ENCODE data around the gene SLC1A3.

DNA sequence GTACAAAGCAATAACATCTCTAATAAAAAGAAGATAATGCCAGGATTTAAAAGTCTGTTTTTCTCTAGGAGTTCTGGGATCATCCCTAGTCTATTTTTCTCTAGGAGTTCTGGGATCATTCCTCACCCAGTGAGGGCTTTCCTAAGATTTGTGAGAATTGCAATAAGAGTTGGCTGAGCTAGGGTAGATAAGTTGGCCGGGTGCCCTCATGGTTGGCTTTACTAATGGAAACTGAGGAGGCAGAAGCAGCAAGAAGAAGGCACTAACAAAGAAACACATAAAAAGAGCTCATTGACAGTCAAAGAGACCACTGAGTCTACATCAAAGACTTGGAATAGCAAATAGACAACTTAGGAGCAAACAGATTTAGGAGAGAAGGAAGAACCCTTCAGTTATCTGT lies 4.2 kb downstream of the SLC1A3 start:
- TF ChIP-seq RCOR1 (IDR thresholded peaks at IDR 0.05; ENCODE audit: insufficient replicate concordance, low read length) (no peak), RFX5 (IDR thresholded peaks at IDR 0.05; ENCODE audit: low read depth, low read length) (no peak), POLR2A (IDR thresholded peaks at IDR 0.05; ENCODE audit: low read depth, low read length) (no peak), RAD21 (IDR thresholded peaks at IDR 0.05; ENCODE audit: low read length) (no peak), MXI1 (IDR thresholded peaks at IDR 0.05; ENCODE audit: borderline replicate concordance, low read depth, low read length) (no peak)
- TF ChIP-seq, protein P1, sequence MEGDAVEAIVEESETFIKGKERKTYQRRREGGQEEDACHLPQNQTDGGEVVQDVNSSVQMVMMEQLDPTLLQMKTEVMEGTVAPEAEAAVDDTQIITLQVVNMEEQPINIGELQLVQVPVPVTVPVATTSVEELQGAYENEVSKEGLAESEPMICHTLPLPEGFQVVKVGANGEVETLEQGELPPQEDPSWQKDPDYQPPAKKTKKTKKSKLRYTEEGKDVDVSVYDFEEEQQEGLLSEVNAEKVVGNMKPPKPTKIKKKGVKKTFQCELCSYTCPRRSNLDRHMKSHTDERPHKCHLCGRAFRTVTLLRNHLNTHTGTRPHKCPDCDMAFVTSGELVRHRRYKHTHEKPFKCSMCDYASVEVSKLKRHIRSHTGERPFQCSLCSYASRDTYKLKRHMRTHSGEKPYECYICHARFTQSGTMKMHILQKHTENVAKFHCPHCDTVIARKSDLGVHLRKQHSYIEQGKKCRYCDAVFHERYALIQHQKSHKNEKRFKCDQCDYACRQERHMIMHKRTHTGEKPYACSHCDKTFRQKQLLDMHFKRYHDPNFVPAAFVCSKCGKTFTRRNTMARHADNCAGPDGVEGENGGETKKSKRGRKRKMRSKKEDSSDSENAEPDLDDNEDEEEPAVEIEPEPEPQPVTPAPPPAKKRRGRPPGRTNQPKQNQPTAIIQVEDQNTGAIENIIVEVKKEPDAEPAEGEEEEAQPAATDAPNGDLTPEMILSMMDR (conservative IDR thresholded peaks at IDR 0.05; ENCODE audit: low read depth, low read length): no peak
- TF ChIP-seq, protein P2, sequence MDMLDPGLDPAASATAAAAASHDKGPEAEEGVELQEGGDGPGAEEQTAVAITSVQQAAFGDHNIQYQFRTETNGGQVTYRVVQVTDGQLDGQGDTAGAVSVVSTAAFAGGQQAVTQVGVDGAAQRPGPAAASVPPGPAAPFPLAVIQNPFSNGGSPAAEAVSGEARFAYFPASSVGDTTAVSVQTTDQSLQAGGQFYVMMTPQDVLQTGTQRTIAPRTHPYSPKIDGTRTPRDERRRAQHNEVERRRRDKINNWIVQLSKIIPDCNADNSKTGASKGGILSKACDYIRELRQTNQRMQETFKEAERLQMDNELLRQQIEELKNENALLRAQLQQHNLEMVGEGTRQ (IDR thresholded peaks at IDR 0.05; ENCODE audit: low read depth, low read length): no peak
